NCI-H1048 (cell line): Measurements from ENCODE around the gene RANGRF.

ENCODE experiments used
- DNase-seq: peaks from one replicate; lab custom pipeline; 2025; lab: John Stamatoyannopoulos, UW

RANGRF gene

GRCh38 chr17:8274816-8275215 is 13.7 kb upstream of the RANGRF start:
- DNase-seq, result no peak

- DNase-seq, result no peak
Measured at GRCh38 chr17:8275421-8276290, 12.8 kb upstream of the RANGRF start.

- DNase-seq, result no peak
Measured at GRCh38 chr17:8277317-8277716, 11.2 kb upstream of the RANGRF start.

- DNase-seq, result no peak
Measured at GRCh38 chr17:8282345-8282744, 6.1 kb upstream of the RANGRF start.

- DNase-seq, result no peak
Measured at GRCh38 chr17:8283356-8283755, 5.1 kb upstream of the RANGRF start.

GRCh38 chr17:8284126-8284525 is 4.3 kb upstream of the RANGRF start:
- no peak for DNase-seq

- no peak for DNase-seq
Measured at GRCh38 chr17:8285270-8286181, 2.9 kb upstream of the RANGRF start.

GRCh38 chr17:8287651-8288335 is 677 bp upstream of the RANGRF start:
- DNase-seq, result no peak

- DNase-seq, result no peak
Measured at GRCh38 chr17:8289103-8289397, 580 bp downstream of the RANGRF start.

- no peak for DNase-seq
Measured at GRCh38 chr17:8290043-8290442, 1.6 kb downstream of the RANGRF start.

GRCh38 chr17:8292639-8293395 is 4.3 kb downstream of the RANGRF start:
- DNase-seq, result no peak

- no peak for DNase-seq
Measured at GRCh38 chr17:8294361-8294760, 5.9 kb downstream of the RANGRF start.

- DNase-seq, result no peak
Measured at GRCh38 chr17:8294814-8295316, 6.4 kb downstream of the RANGRF start.

- DNase-seq, result no peak
Measured at GRCh38 chr17:8300226-8300625, 11.8 kb downstream of the RANGRF start.

- DNase-seq, result peak; percentile 26
Measured at GRCh38 chr17:8300627-8301242, 12.3 kb downstream of the RANGRF start.

GRCh38 chr17:8310601-8311123 is 22.2 kb downstream of the RANGRF start:
- DNase-seq, result no peak

GRCh38 chr17:8311131-8311790 is 22.8 kb downstream of the RANGRF start:
- no peak for DNase-seq

GRCh38 chr17:8312251-8312650 is 23.8 kb downstream of the RANGRF start:
- DNase-seq, result no peak

GRCh38 chr17:8312726-8313600 is 24.5 kb downstream of the RANGRF start:
- DNase-seq, result no peak
